ENCODE measurements around the gene L2HGDH.

DNA sequence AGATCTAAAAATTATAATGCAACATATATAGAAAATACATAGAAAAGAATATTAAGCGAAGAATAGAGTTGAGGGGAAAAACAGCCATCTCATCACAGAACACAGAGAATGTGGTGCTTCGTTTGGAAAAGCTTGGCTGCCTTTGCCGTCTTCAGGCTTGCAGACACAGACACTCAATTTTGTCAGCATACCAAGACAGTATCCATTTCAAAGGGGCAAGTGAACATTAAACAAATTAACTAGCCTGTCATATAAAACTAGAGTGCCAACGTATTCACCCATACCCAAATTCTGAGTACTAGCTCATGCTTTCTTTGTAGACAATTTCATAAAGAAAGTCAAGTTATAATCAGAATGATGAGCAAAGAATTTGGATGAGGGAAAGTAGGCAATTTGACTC lies 40.6 kb upstream of the L2HGDH start:
- TF ChIP-seq, protein P1, sequence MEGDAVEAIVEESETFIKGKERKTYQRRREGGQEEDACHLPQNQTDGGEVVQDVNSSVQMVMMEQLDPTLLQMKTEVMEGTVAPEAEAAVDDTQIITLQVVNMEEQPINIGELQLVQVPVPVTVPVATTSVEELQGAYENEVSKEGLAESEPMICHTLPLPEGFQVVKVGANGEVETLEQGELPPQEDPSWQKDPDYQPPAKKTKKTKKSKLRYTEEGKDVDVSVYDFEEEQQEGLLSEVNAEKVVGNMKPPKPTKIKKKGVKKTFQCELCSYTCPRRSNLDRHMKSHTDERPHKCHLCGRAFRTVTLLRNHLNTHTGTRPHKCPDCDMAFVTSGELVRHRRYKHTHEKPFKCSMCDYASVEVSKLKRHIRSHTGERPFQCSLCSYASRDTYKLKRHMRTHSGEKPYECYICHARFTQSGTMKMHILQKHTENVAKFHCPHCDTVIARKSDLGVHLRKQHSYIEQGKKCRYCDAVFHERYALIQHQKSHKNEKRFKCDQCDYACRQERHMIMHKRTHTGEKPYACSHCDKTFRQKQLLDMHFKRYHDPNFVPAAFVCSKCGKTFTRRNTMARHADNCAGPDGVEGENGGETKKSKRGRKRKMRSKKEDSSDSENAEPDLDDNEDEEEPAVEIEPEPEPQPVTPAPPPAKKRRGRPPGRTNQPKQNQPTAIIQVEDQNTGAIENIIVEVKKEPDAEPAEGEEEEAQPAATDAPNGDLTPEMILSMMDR (IDR thresholded peaks at IDR 0.05): no peak
- TF ChIP-seq POLR2A (IDR thresholded peaks at IDR 0.05): no peak
